ENCODE measurements around the gene SLC12A8. TPM values are rescaled to one million over a fixed set of nuclear protein-coding genes. Genes with fewer than 3 reads are reported as not detected.
A peak's percentile ranks its signal among the peaks of the same experiment; 100 is the strongest.

The SLC12A8 gene
- total RNA-seq, 1 donor from 2014 or later = 2.2 TPM

DNA sequence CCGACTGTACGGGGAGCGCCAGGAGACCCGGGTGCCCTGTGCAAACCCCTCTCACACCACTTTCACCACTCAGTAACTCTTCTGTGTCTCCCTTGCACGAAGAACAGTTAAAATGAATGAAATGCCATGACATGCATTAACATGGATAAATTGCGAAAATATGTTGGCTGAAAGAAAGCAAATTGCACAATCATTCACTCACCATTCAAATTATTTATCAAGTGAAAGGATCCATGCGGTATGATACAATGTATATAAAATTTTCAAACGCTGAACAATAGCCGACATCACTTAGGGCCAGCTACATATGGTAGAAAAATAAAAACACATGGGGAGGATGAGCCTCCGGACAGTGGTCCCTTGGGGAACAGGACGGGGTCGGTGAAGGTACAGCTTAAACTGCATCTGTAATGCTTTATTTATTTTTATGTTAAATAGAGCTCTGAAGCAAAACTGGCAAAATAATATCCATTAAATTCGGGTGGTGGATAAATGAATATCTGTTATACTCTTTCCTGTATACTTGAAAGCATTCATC lies 45.9 kb downstream of the SLC12A8 start:
- no peak overlapping the region for H3K27ac ChIP-seq
- Mint-ChIP-seq H3K4me1 (peaks cover 38% of the 10 kb centered on the region), H3K27me3 (ENCODE audit: insufficient read depth, low read depth) (peaks cover 4% of the 10 kb centered on the region), H3K4me3 (no peak overlapping the region), H3K9me3 (no peaks in the 10 kb centered on the region), H3K27ac (peak overlapping the region; percentile 86), H3K36me3 (no peaks in the 10 kb centered on the region)
- no peak for DNase-seq (ENCODE audit: low spot score)
- H3K9ac ChIP-seq = no peak overlapping the region
- no peaks in the 10 kb centered on the region for H3K27me3 ChIP-seq
- peaks cover 3% of the 10 kb centered on the region for H3F3A ChIP-seq (ENCODE audit: low read depth)
- peaks cover 10% of the 10 kb centered on the region for H3K4me1 ChIP-seq
- no peaks in the 10 kb centered on the region for H3K9me3 ChIP-seq (ENCODE audit: low read depth)
- no peaks in the 10 kb centered on the region for H4K20me1 ChIP-seq (ENCODE audit: low read depth)
- no peak for TF ChIP-seq EZH2 (IDR thresholded peaks at IDR 0.05)
- TF ChIP-seq EZH2phosphoT487 (IDR thresholded peaks at IDR 0.05) = no peak
- TF ChIP-seq, protein P1, sequence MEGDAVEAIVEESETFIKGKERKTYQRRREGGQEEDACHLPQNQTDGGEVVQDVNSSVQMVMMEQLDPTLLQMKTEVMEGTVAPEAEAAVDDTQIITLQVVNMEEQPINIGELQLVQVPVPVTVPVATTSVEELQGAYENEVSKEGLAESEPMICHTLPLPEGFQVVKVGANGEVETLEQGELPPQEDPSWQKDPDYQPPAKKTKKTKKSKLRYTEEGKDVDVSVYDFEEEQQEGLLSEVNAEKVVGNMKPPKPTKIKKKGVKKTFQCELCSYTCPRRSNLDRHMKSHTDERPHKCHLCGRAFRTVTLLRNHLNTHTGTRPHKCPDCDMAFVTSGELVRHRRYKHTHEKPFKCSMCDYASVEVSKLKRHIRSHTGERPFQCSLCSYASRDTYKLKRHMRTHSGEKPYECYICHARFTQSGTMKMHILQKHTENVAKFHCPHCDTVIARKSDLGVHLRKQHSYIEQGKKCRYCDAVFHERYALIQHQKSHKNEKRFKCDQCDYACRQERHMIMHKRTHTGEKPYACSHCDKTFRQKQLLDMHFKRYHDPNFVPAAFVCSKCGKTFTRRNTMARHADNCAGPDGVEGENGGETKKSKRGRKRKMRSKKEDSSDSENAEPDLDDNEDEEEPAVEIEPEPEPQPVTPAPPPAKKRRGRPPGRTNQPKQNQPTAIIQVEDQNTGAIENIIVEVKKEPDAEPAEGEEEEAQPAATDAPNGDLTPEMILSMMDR (IDR thresholded peaks at IDR 0.05) = no peak
- H3K4me3 ChIP-seq = no peak overlapping the region
- no peaks in the 10 kb centered on the region for H3K36me3 ChIP-seq
- no peaks in the 10 kb centered on the region for H3K79me2 ChIP-seq (ENCODE audit: low read depth)
- no peak overlapping the region for H2AFZ ChIP-seq (replicated peaks)
- no peak overlapping the region for H3K4me2 ChIP-seq

GRCh38 chr3:125165948-125166553 lies 46.5 kb downstream of the SLC12A8 start:
- H3K27ac Mint-ChIP-seq = peak overlapping the region; percentile 86
- H3K9ac ChIP-seq = no peak overlapping the region

DNA sequence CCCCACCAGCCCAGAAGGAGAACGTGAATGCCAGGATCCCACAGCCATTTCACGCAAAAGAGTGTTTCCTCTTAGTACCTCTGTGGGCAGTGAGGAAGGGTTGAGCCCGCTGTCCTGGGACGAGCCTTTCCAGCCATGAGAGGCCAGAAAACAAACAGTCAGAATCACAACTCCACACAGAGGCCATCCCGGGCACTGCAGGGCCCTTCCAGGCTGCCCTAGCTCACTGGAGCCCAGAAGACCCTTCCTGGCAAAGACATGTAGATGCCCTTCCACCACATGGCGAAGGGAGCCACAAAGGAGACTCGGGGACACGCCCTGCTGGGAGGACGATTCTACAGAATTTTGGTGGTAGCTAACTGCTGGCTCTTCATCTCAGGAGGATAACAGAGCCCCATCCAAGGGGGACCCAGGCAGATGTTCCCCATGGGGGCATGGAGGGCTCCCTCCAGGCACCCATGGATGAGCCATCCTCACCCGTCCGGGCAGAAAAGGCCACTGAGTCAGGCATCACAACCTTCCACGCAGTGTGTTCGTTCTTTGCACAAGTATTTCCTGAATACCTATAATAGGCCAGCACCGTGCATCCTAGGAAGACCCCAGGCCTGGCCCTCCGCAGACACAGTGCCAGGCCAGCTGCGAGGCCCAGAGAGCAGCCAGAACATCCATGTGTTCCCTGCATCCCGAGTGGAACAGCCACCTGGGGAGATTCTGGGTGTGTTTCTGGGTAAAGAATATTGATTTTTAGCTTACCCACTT lies 47.2 kb downstream of the SLC12A8 start:
- Histone ChIP-seq H3K4me2 (no peak overlapping the region), H3K9me3 (ENCODE audit: low read depth) (no peaks in the 10 kb centered on the region), H3K36me3 (no peaks in the 10 kb centered on the region), H3K79me2 (ENCODE audit: low read depth) (no peaks in the 10 kb centered on the region), H3K4me1 (peaks cover 18% of the 10 kb centered on the region), H3K9ac (no peak overlapping the region), H3K4me3 (no peak overlapping the region), H4K20me1 (ENCODE audit: low read depth) (no peaks in the 10 kb centered on the region), H3F3A (ENCODE audit: low read depth) (peaks cover 8% of the 10 kb centered on the region), H2AFZ (replicated peaks) (no peak overlapping the region), H3K27me3 (no peaks in the 10 kb centered on the region), H3K27ac (no peak overlapping the region)
- Mint-ChIP-seq H3K27ac (peak overlapping the region; percentile 29), H3K4me1 (peaks cover 51% of the 10 kb centered on the region), H3K9me3 (no peaks in the 10 kb centered on the region), H3K36me3 (no peaks in the 10 kb centered on the region), H3K4me3 (no peak overlapping the region), H3K27me3 (ENCODE audit: insufficient read depth, low read depth) (peaks cover 6% of the 10 kb centered on the region)
- TF ChIP-seq, protein P1 (IDR thresholded peaks at IDR 0.05) = peak; percentile 64
- no peak for TF ChIP-seq EZH2 (IDR thresholded peaks at IDR 0.05)
- peak; percentile 69 for DNase-seq (ENCODE audit: low spot score)

More at GRCh38 chr3:125165948-125166553, 46.5 kb downstream of the SLC12A8 start:
- Histone ChIP-seq H2AFZ (replicated peaks) (no peak overlapping the region), H3K27ac (no peak overlapping the region), H3F3A (ENCODE audit: low read depth) (peaks cover 8% of the 10 kb centered on the region), H3K36me3 (no peaks in the 10 kb centered on the region), H4K20me1 (ENCODE audit: low read depth) (no peaks in the 10 kb centered on the region), H3K9me3 (ENCODE audit: low read depth) (no peaks in the 10 kb centered on the region), H3K4me2 (no peak overlapping the region), H3K27me3 (no peaks in the 10 kb centered on the region), H3K4me1 (peaks cover 16% of the 10 kb centered on the region), H3K79me2 (ENCODE audit: low read depth) (no peaks in the 10 kb centered on the region), H3K4me3 (no peak overlapping the region)
- H3K4me3 Mint-ChIP-seq = no peak overlapping the region
- H3K9me3 Mint-ChIP-seq = no peaks in the 10 kb centered on the region
- TF ChIP-seq, protein P1 (IDR thresholded peaks at IDR 0.05) = no peak
- TF ChIP-seq EZH2phosphoT487 (IDR thresholded peaks at IDR 0.05) = no peak
- TF ChIP-seq EZH2 (IDR thresholded peaks at IDR 0.05) = no peak
- H3K36me3 Mint-ChIP-seq = no peaks in the 10 kb centered on the region
- H3K27me3 Mint-ChIP-seq (ENCODE audit: insufficient read depth, low read depth) = peaks cover 4% of the 10 kb centered on the region
- peaks cover 44% of the 10 kb centered on the region for H3K4me1 Mint-ChIP-seq
- no peak for DNase-seq (ENCODE audit: low spot score)
